NK-92 (cell line): ENCODE results near the gene ZNF716.
"Not testable (repeated sequence)": the region's sequence is repeated elsewhere in the genome, so short reads cannot be mapped to it uniquely, and the experiment has no call there.

Experiments
- DNase-seq: peaks from one replicate; lab custom pipeline; 2025; ENCODE audit not compliant: unreplicated experiment; lab: John Stamatoyannopoulos, UW

ZNF716 gene

DNA sequence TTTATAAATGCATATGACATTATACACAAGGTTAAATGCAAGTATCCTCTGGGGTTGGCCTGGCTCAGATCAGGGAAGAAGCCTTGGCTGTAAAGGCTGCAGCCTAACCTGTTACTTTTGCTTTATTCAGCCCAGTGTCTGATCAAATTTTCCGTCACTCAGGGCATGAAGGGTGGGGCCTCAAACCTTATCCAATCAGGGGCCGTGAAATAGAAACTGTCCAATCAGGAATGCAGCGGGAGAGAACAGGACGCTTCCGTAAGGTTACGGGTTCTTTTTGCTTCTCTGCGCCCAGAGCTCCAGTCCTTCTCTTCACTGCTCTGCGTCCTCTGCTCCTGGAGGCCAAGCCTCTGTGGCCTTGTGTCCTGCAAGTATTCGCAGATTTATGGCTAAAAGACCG lies at the start of gene ZNF716:
ZNF716 (plus strand) TSS at position 274 of the 400 bp plus-strand sequence; CDS start at position 386, 112 bp downstream.
- no peak for DNase-seq

DNA sequence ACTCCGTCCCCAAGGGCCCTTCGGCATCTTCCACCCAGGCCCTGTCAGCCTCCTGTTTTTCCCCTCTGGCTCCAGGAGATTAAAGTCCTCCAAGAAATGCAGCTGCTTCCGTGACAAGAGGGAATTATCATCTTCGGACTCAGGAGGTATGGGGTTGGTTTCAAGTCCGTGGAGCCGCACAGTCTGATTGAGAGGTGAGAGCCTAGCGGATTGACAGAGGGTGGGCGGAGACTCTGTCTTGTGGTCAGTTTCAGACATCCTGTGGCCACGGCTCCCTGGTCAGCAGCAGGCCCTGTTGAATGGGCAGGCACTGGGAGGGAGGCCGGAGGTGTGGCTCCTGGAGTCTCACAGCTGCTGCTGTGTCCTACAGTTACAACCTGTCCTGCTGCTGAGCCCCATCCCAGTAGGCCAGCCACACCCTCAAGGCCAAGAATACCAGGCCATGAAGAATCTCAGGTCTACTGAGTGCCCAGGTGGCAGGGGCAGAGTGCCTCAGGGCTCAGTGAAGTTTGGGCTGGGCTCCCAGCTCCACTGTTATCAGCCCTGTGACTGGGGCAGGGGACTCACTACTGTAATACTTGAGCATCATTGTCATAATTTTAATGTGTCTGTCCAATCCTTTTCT lies 49.3 kb upstream of the ZNF716 start:
- DNase-seq, result no peak

DNA sequence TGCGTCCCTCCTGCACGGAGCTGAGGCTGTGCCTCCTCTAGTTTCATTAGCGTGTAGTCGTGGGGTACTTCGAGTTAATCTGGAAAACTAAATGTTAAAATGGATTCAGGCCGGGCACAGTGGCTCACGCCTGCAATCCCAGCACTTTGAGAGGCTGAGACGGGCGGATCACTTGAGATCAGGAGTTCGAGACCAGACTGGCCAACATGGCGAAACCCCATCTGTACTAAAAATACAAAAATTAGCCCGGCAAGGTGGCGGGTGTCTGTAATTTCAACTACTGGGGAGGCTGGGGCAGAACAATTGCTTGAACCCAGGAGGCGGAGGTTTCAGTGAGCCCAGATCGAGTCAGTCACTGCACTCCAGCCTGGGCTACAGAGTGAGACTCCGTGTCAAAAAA lies 46.9 kb upstream of the ZNF716 start:
- not testable (repeated sequence) for DNase-seq

DNA sequence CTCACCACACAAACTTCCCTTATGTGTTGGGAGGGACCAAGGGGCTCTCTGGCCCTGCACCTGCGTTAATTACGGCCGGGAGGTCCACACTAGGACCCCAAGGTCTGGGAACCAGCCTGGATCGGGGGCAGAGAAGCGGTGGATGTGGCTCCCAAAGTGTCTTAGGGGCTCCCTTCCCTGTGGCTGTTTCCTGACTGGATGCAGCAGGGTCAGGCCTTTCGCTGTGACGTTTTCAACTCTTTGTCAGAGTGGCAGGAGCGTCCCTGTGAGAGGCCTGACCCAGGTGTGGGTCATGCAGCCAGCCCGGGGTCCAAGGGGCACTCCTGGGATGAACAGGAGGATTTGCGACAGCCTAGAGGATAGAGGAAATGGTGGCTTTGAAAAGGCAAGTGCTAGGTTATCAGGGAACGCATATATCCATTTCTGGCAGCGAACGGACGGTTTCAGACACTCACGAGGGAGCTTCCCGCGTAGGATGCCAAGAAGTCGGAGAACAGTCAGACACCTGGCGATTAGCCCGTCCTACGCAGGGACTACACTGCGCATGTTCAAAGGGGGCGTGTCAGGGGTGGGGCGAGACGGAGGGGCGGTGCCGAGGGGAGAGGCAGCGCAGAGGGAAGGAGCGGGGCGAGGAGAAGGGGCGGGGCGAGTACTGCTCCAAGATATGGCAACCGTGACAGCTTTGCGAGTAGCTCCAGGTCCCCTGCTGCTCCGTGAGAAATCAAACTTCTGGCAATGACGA lies 46.2 kb upstream of the ZNF716 start:
- DNase-seq, result no peak

DNA sequence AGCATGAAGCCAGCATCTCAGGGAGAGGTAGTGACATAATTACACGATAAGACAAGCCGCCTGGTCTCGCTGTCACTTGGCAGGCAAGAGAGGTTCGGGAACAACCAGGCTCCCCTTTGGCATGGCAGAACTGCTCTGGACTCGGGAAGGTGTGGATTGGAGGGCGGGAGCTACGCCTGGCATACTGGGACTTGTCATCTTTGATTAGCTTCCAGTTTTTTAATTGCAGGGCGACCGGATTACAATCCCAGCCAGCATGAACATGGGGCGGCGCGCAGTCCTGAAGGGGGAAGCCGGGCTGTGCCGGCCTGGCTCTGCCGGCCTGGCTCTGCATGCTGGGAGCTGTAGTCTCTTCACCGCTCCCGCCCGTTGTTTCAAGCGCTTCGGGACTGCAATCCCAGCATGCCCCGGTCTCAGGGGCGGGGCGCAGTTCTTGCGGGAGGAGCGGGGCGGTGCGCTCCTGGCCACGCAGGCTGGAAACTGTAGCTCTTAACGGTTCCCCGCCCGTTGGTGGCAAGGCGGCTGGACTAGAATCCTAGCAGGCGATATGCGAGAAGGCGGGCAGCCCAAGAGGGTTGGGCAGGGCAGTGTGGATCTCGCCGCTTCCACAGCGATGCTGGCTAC lies 45.5 kb upstream of the ZNF716 start:
- DNase-seq, result no peak

DNA sequence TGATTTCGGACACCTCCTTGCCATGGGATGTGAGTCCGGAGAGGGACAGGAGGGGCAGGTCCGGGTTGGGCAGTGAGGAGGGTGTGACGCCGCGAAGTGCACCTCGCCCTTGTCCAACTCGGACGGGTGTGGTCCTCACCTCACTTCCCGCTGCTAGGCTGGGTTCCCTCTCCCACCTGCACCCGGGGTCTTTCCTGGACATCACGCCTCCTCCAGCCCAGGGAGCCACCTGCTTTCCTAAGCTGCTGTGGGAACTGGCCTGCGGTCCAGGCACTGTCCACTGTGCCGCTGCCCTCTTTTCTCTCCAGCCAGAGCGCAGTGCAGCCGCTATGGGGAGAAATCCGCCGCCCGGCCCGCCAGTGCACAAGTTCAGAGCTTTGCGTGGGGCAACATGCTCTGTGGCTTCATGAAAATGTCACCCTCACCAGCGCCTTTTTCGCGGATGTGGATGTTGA lies 45.0 kb upstream of the ZNF716 start:
- no peak for DNase-seq

DNA sequence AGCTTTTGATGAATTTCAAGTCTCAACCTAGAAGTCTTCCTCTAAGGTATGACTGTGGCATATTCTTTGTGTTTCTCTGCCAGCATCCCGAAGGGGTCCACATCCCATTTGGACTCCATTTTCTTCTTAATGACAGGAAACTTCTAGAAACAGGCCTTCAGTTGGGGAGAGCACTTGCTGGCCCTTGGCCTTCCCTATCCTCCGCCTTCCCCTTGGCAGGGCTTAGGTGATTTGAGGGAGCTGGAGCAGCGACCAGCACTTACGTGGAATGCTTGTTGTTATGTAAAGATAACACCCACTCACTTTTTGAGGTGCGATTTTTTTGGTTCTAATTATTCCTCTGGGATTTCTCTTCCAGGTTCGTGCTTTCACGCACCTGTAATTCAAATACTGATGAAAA lies 42.9 kb upstream of the ZNF716 start:
- no peak for DNase-seq

DNA sequence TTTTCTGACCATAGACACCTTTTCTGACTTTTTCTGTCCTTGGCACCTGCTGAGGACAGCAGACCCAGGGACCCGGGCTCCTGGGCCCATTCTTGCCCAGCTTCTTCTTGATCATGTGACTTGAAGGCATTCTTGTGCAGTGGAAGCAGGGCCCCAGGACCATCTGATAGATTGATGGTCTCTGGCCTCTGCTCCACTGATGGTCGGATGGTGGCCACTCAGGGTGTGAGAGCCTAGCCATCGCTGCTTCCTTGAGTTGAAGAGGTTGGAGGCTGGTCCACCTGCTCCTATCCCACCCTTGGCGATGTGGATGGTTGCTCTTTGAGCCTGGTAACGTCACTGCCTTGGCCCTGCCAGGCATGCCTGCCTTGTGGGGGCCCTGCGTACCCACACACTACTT lies 37.8 kb upstream of the ZNF716 start:
- no peak for DNase-seq

DNA sequence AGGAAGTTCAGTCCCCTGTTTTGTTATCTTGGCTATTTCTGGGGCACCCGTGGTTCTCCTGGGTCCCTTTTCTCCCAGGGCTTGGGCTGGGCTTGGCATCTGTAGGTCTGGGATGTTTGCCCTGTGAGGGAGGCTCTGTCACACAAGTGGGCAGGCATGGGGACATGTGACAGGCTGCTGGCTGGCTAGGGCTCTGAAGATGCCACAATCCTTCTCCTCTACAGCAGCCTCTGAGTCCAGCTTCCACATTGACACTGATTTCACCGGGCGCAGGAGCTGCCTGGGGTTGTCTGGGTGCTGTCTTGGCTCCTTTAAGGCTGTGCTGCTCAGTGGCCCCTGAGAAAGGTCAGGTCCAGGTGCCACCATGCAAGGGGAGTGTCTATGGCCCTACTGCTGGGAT lies 37.4 kb upstream of the ZNF716 start:
- DNase-seq, result no peak

DNA sequence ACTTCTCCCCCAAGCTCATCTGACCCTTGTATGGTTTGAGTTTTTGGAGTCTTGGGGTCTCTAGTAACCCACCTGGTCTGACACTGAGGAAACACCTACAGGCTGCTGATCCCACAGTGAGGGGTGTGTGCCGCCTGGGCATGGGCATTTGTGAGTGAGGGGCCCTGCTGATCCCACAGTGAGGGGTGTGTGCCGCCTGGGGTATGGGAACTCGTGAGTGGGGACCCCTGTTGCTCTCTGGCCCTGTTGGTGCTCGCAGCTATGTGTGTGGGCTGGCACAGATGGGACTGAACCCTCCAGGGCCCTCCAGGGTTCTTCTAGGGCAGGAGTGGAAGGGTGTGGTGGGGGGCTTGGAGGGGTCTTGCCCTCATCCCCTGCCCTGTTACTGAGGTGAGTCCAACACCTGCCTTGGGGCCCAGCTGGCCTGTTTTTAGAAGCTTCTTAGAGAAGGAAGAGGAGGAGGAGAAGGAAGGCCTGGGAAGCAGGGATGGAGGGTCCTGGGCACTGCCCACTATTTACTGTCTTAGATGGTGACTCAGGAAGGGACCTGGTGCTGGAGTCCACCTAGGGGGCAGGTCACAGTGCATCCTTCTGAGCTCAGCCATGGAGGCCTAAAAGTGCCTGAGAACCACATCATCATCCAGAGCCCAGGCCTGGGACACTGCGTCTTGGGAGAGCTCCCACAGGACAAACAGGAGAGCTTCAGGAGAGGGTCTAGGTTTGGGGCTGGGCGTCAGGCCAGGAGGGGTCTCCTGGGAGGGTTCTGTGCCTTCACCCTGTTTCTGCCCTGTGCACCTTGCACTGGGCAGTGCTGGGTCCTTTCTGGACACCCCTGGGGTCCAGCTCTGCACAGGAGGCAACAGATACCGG lies 36.2 kb upstream of the ZNF716 start:
- no peak for DNase-seq

DNA sequence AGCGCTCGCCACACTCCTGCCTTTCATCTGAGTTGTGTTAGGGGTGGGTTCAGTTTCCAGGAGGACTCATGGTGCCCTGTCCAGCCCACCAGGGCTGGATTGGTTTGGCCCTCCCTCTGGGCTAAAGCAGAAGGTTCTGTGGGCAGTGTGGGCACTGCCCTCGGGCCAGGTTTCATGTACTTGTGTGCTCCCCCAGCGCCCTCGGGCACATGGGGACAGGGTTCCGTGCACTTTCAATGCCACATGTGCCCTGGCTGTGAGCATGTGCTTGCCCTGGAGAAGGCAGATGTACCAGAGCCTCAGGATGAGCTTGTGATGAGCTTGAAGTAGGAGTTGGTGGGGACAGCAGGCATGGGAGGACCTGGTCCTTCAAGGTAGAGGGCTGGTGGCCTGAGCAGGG lies 35.6 kb upstream of the ZNF716 start:
- DNase-seq, result no peak

DNA sequence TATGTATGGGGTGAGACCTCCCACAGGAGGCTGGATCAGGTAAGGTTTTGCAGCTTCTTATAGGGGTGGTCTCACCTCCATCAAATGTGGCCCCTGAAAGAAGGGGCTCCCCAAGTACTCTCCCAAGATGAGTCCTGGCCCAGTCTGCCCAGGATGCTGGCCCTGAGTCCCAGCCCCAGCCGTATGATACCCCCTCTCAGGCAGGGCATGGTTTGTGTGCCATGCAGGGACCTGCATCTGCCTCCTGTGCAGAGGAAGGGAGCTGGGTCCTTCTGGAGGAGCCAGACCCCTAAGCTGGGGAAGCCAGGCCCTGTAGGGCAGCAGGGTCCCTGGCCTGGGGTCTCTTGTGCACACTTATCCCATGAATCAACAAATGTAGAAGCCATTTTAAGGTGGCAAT lies 35.1 kb upstream of the ZNF716 start:
- DNase-seq, result no peak

DNA sequence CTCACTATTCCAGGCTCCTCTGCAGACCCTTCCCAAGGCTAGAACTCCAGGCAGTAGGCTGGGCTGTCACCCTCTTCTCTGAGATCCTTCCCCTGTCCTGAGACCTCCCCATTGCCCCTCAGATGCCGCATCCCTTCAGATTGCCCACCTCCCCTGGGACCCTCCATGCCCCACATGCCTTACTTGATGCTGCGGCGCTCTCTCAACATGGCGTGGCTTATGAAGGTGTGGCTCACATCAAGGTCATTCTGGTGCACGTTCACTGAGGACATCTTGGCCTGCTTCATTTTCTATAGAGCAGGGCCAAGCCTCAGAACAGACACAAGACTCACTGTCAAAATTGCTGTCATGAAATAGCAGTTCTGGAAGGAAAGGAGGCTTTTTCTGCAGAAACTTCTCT lies 34.7 kb upstream of the ZNF716 start:
- no peak for DNase-seq

DNA sequence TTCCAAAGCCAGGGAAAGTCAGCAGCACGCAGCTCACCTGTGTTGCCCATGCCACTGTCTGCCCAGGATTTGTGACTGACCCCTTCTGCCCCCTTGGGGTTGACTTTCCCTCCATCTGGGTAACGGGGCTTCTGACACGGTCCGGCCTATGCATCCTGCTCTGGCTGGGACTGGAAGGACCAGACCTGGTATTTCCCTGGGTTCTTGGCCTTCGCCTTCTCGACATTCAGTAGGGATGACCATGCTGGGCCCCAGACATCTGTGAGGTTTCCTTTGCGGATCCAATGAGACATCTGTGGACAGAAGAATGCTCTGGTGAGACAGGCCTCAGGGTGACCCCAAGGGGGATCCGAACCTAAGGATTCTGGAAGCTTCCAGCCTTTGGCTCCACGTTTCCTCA lies 34.2 kb upstream of the ZNF716 start:
- DNase-seq, result no peak

DNA sequence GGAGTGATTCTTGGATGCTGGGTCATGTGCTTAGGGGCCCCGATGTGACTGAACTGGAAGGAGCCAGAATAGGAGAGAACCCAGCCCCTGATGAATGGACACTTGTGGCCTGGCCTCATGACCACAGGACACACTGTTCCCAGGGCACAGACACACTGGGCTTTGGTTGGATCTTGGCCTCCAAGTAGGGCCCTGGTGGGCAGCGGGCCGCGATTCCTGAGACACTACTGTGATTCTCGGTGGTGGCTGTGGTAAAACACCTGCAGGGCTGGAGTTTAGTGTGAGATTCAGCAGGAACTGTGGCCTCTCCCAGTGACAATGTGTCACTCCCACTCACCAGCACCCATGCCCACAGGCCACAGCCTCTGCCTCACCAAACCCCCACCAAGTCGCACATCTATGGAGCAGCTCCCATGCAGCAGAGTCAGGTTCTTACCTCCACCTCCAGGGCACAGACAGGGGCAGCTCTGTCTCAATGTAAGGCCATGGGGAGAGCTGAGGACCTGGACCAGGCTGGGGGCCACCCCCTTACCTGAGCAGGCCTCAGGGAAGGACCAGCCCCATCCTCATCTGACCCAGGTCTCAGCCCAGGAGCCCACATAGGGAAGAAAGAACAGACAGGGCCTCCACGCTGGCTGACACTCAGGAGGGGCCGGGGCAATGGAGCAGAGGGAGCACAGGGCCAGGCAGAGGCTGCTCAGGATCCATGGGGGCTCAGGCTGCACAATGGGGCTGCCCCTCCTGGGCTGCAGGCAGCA lies 33.2 kb upstream of the ZNF716 start:
- DNase-seq, result no peak

DNA sequence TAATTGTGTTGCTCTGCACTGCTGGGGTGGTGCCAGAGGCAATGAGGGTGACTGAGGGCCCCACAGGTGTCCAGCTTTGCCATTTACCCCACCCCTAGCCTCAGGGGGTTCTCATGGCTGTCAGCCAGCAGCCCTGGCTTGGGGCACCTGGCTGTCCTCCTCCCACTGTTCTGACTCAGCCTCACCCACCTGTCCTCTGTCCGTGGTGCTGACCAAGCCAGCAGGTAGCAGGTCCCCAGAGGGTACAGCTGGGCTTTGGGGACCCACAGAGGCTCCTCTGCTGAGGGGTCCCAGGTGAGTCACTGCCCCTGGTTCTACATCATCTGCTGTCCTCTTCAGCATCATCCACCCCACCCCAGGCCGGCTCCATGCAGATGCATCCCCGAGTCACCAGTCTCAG lies 32.2 kb upstream of the ZNF716 start:
- DNase-seq, result no peak

DNA sequence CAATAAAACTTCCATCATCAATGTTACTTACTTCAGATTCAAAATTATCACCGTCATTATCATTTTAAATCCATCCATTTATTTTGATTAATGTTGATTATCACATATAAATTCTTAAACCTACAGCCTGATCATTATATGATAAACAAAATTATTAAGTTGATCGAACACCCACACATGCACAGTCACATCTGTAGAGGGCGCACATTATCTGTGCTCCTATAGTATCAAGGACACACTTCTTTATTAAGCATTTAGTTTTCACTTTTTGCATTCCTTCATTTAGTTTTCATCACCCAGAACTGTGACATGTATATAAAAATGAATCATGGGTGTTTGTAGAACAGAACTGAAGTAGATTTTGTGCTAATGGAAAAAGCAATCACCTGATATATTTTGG lies 26.2 kb upstream of the ZNF716 start:
- DNase-seq, result no peak

DNA sequence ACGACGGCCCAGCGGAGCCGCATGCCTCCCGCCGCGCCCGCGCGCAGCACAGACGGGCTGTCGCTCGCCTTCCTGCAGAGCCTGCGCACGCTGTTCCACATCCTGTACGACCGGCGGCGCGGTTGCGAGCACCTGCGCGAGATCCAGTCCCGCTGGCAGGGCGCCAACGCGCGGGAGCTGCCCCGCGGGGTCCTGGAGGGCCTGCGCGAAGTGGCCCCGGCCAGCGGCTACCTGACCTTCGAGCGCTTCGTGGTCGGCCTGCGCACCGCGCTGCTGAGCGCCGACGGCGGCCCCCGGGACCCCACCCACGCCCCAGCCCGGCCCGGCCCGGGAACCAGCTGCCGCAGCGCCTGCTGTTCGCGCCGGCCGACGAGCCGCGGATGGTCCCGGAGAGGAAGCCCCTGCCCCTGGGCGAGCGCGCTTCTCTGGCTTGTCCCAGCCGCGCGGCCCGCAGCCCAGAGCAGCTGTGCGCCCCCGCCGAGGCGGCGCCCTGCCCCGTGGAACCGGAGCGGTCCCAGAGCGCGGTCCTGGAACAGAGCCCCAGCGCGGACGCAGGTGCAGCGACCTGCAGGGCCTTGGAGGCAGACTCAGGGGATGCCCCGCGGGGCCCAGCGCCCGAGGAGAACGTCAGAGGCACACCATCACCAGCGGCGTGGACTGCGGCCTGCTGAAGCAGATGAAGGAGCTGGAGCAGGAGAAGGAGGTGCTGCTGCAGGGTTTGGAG lies 25.3 kb upstream of the ZNF716 start:
- DNase-seq, result no peak

DNA sequence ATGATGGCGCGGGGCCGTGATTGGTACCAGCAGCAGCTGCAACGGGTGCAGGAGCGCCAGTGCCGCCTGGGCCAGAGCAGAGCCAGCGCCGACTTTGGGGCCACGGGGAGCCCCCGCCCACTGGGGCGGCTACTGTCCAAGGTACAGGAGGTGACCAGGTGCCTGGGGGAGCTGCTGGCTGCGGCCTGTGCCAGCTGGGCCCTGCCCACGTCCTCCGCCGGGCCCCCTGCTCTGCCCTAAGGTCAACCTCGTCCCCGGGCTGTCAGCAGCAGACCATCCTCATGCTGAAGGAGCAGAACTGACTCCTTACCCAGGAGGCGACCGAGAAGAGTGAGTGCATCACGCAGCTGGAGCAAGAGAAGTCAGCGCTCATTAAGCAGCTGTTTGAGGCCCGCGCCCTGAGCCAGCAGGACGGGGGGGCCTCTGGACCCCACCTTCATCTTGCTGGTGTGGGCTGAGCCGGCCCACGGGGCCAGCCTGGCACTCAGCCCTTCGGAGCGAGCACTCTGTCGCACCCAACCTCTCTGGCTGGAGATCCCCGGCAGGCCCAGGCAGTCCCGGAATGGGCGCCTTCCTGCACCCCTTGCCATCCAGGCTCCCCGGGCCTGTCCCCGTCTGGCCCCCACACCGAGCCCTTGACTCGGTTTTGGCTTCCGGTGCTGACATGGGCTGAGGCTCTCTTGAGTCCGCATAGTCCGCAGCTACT lies 24.6 kb upstream of the ZNF716 start:
- DNase-seq, result no peak
